HPDE6-E6E7 (cell line): Measurements from ENCODE around the gene SLC25A1.

Experiments
- DNase-seq: peaks from one replicate; pipeline ENCODE4 v3.0.0; 2011; ENCODE audit warnings: missing footprints; ENCODE audit errors: extremely low spot score

The SLC25A1 gene

GRCh38 chr22:19178657-19179496 is at the start of gene SLC25A1:
Gene SLC25A1 (minus strand): TSS chr22:19178736. CDS start chr22:19178673, 63 bp downstream.
- peak; percentile 76 for DNase-seq

- DNase-seq, result no peak
These were observed 49.6 kb upstream of the SLC25A1 start for GRCh38 chr22:19228179-19228578.

GRCh38 chr22:19226428-19226827 is 47.9 kb upstream of the SLC25A1 start:
- DNase-seq, result no peak

- no peak for DNase-seq
These were observed 47.0 kb upstream of the SLC25A1 start for GRCh38 chr22:19225560-19225959.

GRCh38 chr22:19224985-19225384 is 46.4 kb upstream of the SLC25A1 start:
- DNase-seq, result no peak

- no peak for DNase-seq
These were observed 46.0 kb upstream of the SLC25A1 start for GRCh38 chr22:19224557-19224956.

- no peak for DNase-seq
These were observed 45.1 kb upstream of the SLC25A1 start for GRCh38 chr22:19223617-19224016.

GRCh38 chr22:19223110-19223509 is 44.6 kb upstream of the SLC25A1 start:
- DNase-seq, result no peak

- no peak for DNase-seq
These were observed 43.9 kb upstream of the SLC25A1 start for GRCh38 chr22:19222242-19223005.

GRCh38 chr22:19220867-19221266 is 42.3 kb upstream of the SLC25A1 start:
- no peak for DNase-seq

GRCh38 chr22:19218541-19219233 is 40.2 kb upstream of the SLC25A1 start:
- no peak for DNase-seq

GRCh38 chr22:19216579-19216978 is 38.0 kb upstream of the SLC25A1 start:
- DNase-seq, result no peak

GRCh38 chr22:19215360-19215759 is 36.8 kb upstream of the SLC25A1 start:
- DNase-seq, result no peak

GRCh38 chr22:19214078-19214473 is 35.5 kb upstream of the SLC25A1 start:
- DNase-seq, result no peak

- DNase-seq, result no peak
These were observed 35.0 kb upstream of the SLC25A1 start for GRCh38 chr22:19213442-19214077.

GRCh38 chr22:19213001-19213400 is 34.5 kb upstream of the SLC25A1 start:
- no peak for DNase-seq

GRCh38 chr22:19212302-19212870 is 33.9 kb upstream of the SLC25A1 start:
- DNase-seq, result no peak

- DNase-seq, result no peak
These were observed 31.7 kb upstream of the SLC25A1 start for GRCh38 chr22:19210188-19210587.

GRCh38 chr22:19208287-19208847 is 29.8 kb upstream of the SLC25A1 start:
- no peak for DNase-seq

- no peak for DNase-seq
These were observed 29.3 kb upstream of the SLC25A1 start for GRCh38 chr22:19207884-19208283.

GRCh38 chr22:19207401-19207808 is 28.9 kb upstream of the SLC25A1 start:
- DNase-seq, result no peak
